Retinal pigment epithelial cell (primary cell): ENCODE measurements around the gene SEMA5A.

Experiments used
- DNase-seq: peaks from one replicate; pipeline ENCODE4 v3.0.0-alpha.2; 2010; ENCODE audit warnings: low read depth
- H3K4me3 ChIP-seq: 2 replicates; pipeline ENCODE4 v1.5.1; 2011; ENCODE audit warnings: mild to moderate bottlenecking, low read length, control low read depth, moderate library complexity
- TF ChIP-seq, protein P1 (sequence below): conservative IDR thresholded peaks from 2 replicates; pipeline ENCODE4 v1.5.1; 2011; ENCODE audit warnings: low read depth, low read length, control low read depth, inconsistent platforms

The SEMA5A gene

DNA sequence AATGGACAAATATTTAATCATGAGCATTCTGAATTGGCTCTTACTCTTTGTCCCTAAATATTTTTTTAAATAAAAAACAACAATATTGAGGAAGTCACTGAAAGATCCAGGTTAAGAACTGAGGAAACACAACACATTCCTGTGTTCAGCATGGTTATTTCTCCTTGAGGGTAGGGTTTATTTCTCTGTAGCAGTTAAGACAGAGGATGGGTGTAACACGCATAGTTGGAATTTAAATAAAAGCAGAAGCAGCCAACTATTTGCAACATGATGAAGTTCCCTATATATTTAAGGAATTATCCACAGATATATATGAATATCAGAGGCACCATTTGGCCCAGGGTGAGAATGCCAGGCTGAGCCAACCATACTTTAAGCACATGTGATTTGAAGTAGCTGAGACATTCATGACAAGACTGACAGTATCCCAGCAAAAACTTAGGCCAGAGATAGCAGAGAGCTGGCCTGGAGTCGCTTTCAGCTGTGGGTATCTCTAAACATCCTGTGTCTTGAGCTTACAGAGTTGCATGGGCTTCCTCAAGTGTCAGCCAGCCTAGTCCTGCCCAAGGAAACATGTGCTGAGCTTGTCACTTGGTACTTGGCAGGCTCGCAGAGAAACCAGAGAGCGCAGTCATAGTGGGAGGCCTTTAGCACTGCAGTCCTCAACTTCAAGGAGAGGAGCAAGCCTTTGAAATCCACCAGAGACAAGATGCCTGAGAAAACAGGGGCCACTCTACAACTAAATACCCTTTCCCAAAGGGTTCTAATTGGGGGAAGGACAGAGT, 43.6 kb downstream of the SEMA5A start:
- TF ChIP-seq, protein P1, sequence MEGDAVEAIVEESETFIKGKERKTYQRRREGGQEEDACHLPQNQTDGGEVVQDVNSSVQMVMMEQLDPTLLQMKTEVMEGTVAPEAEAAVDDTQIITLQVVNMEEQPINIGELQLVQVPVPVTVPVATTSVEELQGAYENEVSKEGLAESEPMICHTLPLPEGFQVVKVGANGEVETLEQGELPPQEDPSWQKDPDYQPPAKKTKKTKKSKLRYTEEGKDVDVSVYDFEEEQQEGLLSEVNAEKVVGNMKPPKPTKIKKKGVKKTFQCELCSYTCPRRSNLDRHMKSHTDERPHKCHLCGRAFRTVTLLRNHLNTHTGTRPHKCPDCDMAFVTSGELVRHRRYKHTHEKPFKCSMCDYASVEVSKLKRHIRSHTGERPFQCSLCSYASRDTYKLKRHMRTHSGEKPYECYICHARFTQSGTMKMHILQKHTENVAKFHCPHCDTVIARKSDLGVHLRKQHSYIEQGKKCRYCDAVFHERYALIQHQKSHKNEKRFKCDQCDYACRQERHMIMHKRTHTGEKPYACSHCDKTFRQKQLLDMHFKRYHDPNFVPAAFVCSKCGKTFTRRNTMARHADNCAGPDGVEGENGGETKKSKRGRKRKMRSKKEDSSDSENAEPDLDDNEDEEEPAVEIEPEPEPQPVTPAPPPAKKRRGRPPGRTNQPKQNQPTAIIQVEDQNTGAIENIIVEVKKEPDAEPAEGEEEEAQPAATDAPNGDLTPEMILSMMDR, result no peak
- no peak overlapping the region for H3K4me3 ChIP-seq
- no peak for DNase-seq

DNA sequence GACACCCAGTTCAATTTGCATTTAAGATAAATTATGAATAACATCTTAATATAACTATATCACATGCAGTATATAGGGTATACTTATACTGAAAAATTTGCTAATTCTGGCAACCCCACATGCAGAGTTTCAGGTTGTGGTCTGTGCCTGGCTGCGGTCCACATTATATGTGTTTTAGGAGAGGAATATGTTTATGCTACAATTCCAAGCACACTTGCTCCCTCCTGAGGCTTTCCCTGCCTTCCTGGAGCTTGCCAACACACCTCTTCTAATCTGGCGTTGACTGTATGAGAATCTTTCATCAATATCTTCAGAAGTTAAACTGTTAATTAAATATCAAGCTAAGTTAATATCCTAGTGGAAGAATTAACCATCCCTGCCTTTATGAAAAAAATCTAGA, 45.2 kb downstream of the SEMA5A start:
- H3K4me3 ChIP-seq, result no peak overlapping the region
- TF ChIP-seq, protein P1, result no peak
- no peak for DNase-seq

DNA sequence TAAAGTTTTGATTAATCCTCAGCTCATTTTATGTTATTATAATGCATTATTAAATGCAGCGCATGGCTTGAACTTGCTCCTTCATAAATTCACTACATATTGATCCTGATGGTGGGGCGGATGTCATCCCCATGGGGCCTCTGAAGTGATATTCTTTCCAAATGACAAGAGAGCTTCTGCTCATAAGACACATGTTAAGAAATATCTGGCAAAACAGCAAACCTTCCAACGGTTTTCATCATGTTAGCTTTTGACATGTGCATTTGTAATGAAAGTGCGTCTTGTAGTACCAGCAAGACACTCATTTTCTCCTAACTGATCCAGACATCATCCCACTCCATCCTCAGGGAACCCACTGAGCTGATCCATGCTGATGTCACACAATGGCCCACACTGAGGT, 45.7 kb downstream of the SEMA5A start:
- DNase-seq, result no peak
- H3K4me3 ChIP-seq, result no peak overlapping the region
- TF ChIP-seq, protein P1, result no peak

DNA sequence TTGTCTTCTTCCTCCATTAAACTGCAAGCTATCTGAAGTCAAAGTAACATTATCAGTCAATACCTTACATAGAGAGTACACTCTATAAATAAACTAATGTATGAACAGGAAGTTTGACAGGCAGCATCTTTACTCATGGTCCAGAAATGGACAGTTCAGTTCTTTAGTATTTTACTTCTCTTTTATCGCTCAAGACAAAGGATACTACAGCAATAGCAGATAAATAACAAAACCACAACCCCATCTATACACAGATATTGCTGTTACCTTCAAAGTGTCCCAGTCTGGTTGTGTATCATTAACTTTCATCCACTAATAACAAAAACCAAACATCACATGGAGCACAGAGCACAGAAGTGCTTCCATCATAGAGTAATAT, 46.4 kb downstream of the SEMA5A start:
- no peak for DNase-seq
- TF ChIP-seq, protein P1, result no peak

DNA sequence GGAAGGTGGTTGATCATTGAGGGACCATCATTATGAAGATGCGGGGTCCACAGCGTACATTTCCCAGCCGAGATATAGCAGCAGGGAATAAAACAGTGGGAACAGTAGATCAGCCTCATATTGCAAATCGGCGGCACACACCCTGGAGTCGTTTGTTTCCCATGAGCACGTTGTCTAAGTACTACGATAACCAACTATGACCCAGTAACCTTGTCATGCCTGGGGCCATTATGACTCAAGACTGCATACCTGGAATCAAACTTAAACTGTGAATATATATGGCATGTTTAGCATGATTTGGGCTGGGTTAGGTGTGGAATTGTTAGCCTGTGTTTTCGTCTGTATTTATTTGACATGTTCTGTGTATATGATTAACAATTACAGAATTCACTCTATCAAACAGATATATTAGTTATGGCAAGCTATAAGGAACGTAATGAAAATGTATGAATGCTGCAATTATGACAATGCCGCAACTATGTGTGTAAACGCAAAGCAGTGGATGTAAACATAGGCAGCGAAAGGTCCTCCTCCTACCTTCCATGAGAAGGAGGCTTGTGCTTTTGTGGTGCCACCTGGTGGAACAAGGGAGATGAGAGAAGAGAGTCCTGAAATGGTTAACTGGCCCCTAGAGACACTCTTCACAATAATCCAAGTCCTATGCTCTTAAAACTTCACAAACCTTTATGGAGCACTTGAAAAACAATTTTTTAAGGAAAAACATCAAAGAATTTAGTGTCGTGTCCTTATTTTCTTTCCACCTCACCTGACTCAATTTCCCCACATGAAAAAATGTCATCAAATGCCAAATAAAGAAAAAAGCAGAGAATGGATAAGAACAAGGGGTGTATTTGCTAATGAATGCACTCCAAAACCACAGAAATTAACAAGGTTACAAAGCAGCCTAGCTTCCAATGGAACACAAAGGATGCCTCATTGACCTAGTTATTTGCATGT, 47.1 kb downstream of the SEMA5A start:
- H3K4me3 ChIP-seq, result no peak overlapping the region
- TF ChIP-seq, protein P1, result peak; percentile 64
- no peak for DNase-seq

More for the DNA sequence above, 46.4 kb downstream of the SEMA5A start:
- no peak overlapping the region for H3K4me3 ChIP-seq

DNA sequence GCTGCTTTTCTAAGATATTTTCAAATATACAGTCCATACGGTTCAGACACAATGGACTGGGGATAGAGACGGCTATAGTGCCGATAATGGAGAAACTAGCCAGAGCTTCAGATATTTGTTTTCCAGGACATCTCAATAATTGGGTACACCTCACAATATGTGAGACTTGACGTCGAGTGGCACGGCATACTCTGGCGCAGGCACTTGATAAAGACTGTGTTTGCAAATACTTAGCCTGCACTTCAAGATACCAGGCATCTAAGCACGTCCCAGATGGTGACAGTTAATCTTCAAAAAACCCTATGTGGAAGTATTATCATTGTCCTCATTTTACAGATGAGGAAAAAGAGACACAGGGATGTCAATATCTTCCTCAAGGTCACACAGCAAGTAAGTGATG, 48.5 kb downstream of the SEMA5A start:
- no peak for DNase-seq
- no peak overlapping the region for H3K4me3 ChIP-seq
- TF ChIP-seq, protein P1, result no peak
